K562 (cell line): ENCODE measurements around the gene CUTA. TPM values are rescaled to one million over a fixed set of nuclear protein-coding genes. Genes with fewer than 3 reads are reported as not detected.

Experiments
- BRF1 ChIP-seq: IDR thresholded peaks from 3 replicates; pipeline ENCODE4 v1.6.1; 2011; ENCODE audit warnings: borderline replicate concordance, mild to moderate bottlenecking; ENCODE audit not compliant: insufficient read length; ENCODE audit errors: extremely low read depth
- CLOCK ChIP-seq: fragments of 250-450 bp; sonication (Bioruptor Pico); IDR thresholded peaks from 2 replicates; pipeline ENCODE4 v1.4.0; 2020; ENCODE audit warnings: mild to moderate bottlenecking, moderate library complexity, borderline replicate concordance
- LARP7 ChIP-seq: fragments of 450-650 bp; IDR thresholded peaks from 2 replicates; pipeline ENCODE4 v1.6.1; 2016
- MGA ChIP-seq: fragments of 450-650 bp; IDR thresholded peaks from 2 replicates; pipeline ENCODE4 v1.6.1; 2016; ENCODE audit warnings: mild to moderate bottlenecking, moderate library complexity
- MIER1 ChIP-seq: fragments of 450-650 bp; IDR thresholded peaks from 2 replicates; pipeline ENCODE4 v1.6.1; 2016; ENCODE audit warnings: antibody characterized with exemption, mild to moderate bottlenecking, low read depth
- RFX1 ChIP-seq: fragments of 450-650 bp; IDR thresholded peaks from 2 replicates; pipeline ENCODE4 v1.6.1; 2016; ENCODE audit warnings: mild to moderate bottlenecking, moderate library complexity
- TBP ChIP-seq: optimal IDR thresholded peaks from 2 replicates; pipeline ENCODE3; 2011; ENCODE audit warnings: low read depth, low read length, improper control_type of control experiment
- YY1 ChIP-seq, 3 experiments: IDR thresholded peaks; 2 replicates each; pipeline ENCODE4 v1.6.1; 2011; ENCODE audit warnings: low read length in 2 of 3, mild to moderate bottlenecking in 2 of 3, moderate library complexity in 2 of 3, borderline replicate concordance in 1 of 3, control low read depth in 1 of 3, low read depth in 1 of 3; ENCODE audit not compliant: insufficient read depth in 3 of 3, insufficient replicate concordance in 2 of 3, control insufficient read depth in 1 of 3, insufficient read length in 1 of 3; ENCODE audit errors: extremely low read depth in 1 of 3
- polyA plus RNA-seq, 8 experiments: library from polyadenylated mRNA; depleted of rRNA in 4 of 8; stranded (reverse) in 5 of 8; unstranded in 3 of 8; fragments of >200 nt; fragmentation: Nextera tagmentation in 2 of 8; fragmentation: Illumina TruSeq in 1 of 8; extraction: Ambion mirVana in 2 of 8; extraction: Trizol in 1 of 8; gene quantifications; 2 replicates each; pipeline versions ENCODE4 v1.2.1 to v1.2.3, GENCODE V29; 2011 to 2014; ENCODE audit warnings: inconsistent platforms in 1 of 8, missing spikeins in 1 of 8
- total RNA-seq, 7 experiments: library from RNA; depleted of rRNA in 6 of 7; stranded (reverse); fragments of >200 nt in 6 of 7; fragmentation: Illumina TruSeq in 2 of 7; extraction: Trizol in 2 of 7; gene quantifications; 2 replicates each; pipeline versions ENCODE4 v1.2.1 to v1.2.3, GENCODE V29; 2011 to 2021; ENCODE audit warnings: low replicate concordance in 1 of 7
- TF ChIP-seq, protein P1 (sequence below): fragments of 250-450 bp; sonication (Bioruptor Pico); IDR thresholded peaks from 2 replicates; pipeline ENCODE4 v1.5.0; 2020; ENCODE audit warnings: mild to moderate bottlenecking

Gene CUTA
- total and polyA plus RNA-seq, 9 of the 15 experiments (the other 6 are each of a cell fraction or from before 2014, with no cell fraction given) = 166 to 682 (median 310) TPM

- TF ChIP-seq TBP = no peak
- TF ChIP-seq MGA = peak; percentile 99
- 0 out of 2 replicates have a peak, but pooled peaks have one; percentile 28 for TF ChIP-seq CLOCK (CRISPR knock-in tag)
- TF ChIP-seq BRF1 = no peak
- no peak for TF ChIP-seq LARP7
- TF ChIP-seq YY1 (IDR thresholded peaks at IDR 0.05; ENCODE audit: borderline replicate concordance in 1 of 3, control insufficient read depth in 1 of 3, extremely low read depth in 1 of 3, insufficient read depth in 3 of 3, insufficient read length in 1 of 3, insufficient replicate concordance in 2 of 3, low read depth in 1 of 3, low read length in 2 of 3) = no peak
- 0 out of 2 replicates have a peak, but pooled peaks have one; percentile 31 for TF ChIP-seq MIER1
- TF ChIP-seq RFX1 = no peak
- TF ChIP-seq, protein P1, sequence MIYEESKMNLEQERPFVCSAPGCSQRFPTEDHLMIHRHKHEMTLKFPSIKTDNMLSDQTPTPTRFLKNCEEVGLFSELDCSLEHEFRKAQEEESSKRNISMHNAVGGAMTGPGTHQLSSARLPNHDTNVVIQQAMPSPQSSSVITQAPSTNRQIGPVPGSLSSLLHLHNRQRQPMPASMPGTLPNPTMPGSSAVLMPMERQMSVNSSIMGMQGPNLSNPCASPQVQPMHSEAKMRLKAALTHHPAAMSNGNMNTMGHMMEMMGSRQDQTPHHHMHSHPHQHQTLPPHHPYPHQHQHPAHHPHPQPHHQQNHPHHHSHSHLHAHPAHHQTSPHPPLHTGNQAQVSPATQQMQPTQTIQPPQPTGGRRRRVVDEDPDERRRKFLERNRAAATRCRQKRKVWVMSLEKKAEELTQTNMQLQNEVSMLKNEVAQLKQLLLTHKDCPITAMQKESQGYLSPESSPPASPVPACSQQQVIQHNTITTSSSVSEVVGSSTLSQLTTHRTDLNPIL (CRISPR knock-in tag) = no peak
Measured at GRCh38 chr6:33428224-33428965, 10.5 kb upstream of the CUTA start (continued).
